SK-N-MC (cell line): ENCODE data around the gene FAM174C.

Experiments used
- EZH2 ChIP-seq: fragments of 200-600 bp; sonication (generic); IDR thresholded peaks from one replicate; pipeline ENCODE4 v1.6.1; 2017; ENCODE audit warnings: antibody characterized with exemption
- POLR2AphosphoS5 ChIP-seq: IDR thresholded peaks from 2 replicates; pipeline ENCODE4 v1.6.1; 2012; ENCODE audit warnings: mild to moderate bottlenecking, low read depth, low read length, borderline replicate concordance

DNA sequence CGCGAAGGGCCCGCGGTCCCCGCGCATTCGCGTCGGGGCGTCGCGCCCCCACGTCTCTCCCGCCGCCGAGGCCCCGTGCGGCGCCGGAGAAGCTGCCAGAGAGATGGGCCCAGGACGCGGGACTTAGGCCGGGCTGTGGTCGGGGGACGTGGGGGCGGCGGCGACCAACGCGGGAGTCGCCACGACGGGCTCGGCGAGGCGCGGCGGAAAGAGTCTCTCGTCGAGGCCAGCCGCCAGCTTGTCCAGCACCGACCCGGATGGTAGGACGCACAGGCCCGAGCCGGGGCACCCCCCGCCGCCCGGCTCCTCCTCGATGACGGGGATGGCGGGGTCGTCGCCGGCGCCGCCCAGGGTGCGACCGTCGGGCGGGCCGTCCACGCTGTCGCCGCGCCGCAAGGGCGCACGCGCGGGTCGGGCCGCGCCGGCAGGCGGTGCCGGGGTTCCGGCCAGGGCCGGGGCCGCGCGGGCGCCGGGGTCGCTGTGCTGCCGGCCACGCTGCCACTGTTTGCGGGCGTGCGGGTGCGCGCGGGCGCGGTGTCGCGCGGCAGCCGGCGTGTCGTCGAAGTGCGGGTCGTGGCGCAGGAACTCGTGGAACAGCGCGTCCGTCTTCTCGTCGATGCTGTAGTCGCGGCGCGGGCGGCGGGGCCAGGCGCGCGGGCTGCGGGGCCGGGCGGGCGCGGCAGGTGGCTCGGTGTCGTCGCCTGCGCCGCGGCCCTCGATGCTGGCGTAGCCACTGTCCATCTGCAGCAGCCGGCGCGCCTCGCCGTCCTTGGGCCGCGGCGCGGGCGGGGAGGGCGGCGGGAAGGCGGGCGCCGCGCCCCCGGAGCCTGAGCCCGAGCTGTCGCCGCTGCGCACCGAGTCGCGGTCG, 46.0 kb upstream of the FAM174C start:
- TF ChIP-seq EZH2 (no peak), POLR2AphosphoS5 (no peak)
